DMS 273 (cell line): ENCODE results near the gene CHIA.
A peak's percentile ranks its signal among the peaks of the same experiment; 100 is the strongest.

Experiments used
- DNase-seq: peaks from one replicate; lab custom pipeline; 2025; ENCODE audit not compliant: unreplicated experiment; lab: John Stamatoyannopoulos, UW

CHIA gene

GRCh38 chr1:111290630-111291029 is at the start of gene CHIA:
TSS of gene CHIA (plus strand) at chr1:111290851. CDS start at chr1:111310468, 19,617 bp downstream.
- peak; percentile 95 for DNase-seq

- no peak for DNase-seq
These were observed 48.9 kb upstream of the CHIA start for GRCh38 chr1:111241797-111242196.

- DNase-seq: no peak
These were observed 47.7 kb upstream of the CHIA start for GRCh38 chr1:111242805-111243523.

GRCh38 chr1:111247125-111247838 is 43.4 kb upstream of the CHIA start:
- no peak for DNase-seq

- no peak for DNase-seq
These were observed 40.7 kb upstream of the CHIA start for GRCh38 chr1:111249960-111250359.

- DNase-seq: no peak
These were observed 39.1 kb upstream of the CHIA start for GRCh38 chr1:111251570-111251969.

GRCh38 chr1:111252786-111253185 is 37.9 kb upstream of the CHIA start:
- no peak for DNase-seq

GRCh38 chr1:111253876-111254275 is 36.8 kb upstream of the CHIA start:
- no peak for DNase-seq

GRCh38 chr1:111256988-111257658 is 33.5 kb upstream of the CHIA start:
- DNase-seq: no peak

GRCh38 chr1:111267801-111268508 is 22.7 kb upstream of the CHIA start:
- no peak for DNase-seq

GRCh38 chr1:111269825-111270406 is 20.7 kb upstream of the CHIA start:
- DNase-seq: no peak

- no peak for DNase-seq
These were observed 19.7 kb upstream of the CHIA start for GRCh38 chr1:111270771-111271463.

GRCh38 chr1:111271464-111271801 is 19.2 kb upstream of the CHIA start:
- DNase-seq: no peak

GRCh38 chr1:111272081-111272480 is 18.6 kb upstream of the CHIA start:
- DNase-seq: no peak

GRCh38 chr1:111274653-111275052 is 16.0 kb upstream of the CHIA start:
- DNase-seq: no peak

- DNase-seq: no peak
These were observed 15.6 kb upstream of the CHIA start for GRCh38 chr1:111275079-111275478.

GRCh38 chr1:111275780-111276433 is 14.7 kb upstream of the CHIA start:
- DNase-seq: no peak

- DNase-seq: no peak
These were observed 11.5 kb upstream of the CHIA start for GRCh38 chr1:111279144-111279543.

GRCh38 chr1:111280267-111280666 is 10.4 kb upstream of the CHIA start:
- DNase-seq: no peak

GRCh38 chr1:111281411-111281810 is 9.2 kb upstream of the CHIA start:
- DNase-seq: no peak
